Uterus (tissue), 4 donors: ENCODE data around the gene DST. TPM values are rescaled to one million over a fixed set of nuclear protein-coding genes. Genes with fewer than 3 reads are reported as not detected.

Source experiments
- DNase-seq, 2 donors: peaks; one replicate each; pipeline ENCODE4 v3.0.0-alpha.2; 2019 to 2020
- H3K27ac ChIP-seq, 2 donors: fragments of 200-600 bp; sonication (generic); 1 replicate in 1 of 2; 2 replicates in 1 of 2; pipeline ENCODE4 v1.5.1; 2016 to 2018
- H3K27me3 ChIP-seq, 2 donors: fragments of 200-600 bp; sonication (generic); one replicate each; pipeline ENCODE4 v1.5.1; 2018 to 2019; ENCODE audit warnings: control low read depth in 1 of 2
- H3K36me3 ChIP-seq, 2 donors: fragments of 200-600 bp; sonication (generic); one replicate each; pipeline ENCODE4 v1.5.1; 2019; ENCODE audit warnings: control low read depth in 1 of 2
- H3K4me1 ChIP-seq, 2 donors: fragments of 200-600 bp; sonication (generic); one replicate each; pipeline ENCODE4 v1.5.1; 2018 to 2019; ENCODE audit warnings: control low read depth in 1 of 2
- H3K4me3 ChIP-seq, 2 donors: fragments of 200-600 bp; sonication (generic); 1 replicate in 1 of 2; 2 replicates in 1 of 2; pipeline ENCODE4 v1.5.1; 2018 to 2019; ENCODE audit warnings: mild to moderate bottlenecking in 1 of 2
- H3K9me3 ChIP-seq, 2 donors: fragments of 200-600 bp; sonication (generic); one replicate each; pipeline ENCODE4 v1.5.1; 2019; ENCODE audit warnings: control low read depth in 1 of 2
- CTCF ChIP-seq, 4 experiments: fragments of 200-600 bp in 2 of 4; fragments of 450-650 bp in 2 of 4; sonication (generic) in 2 of 4; IDR thresholded peaks; one replicate each; pipeline ENCODE4 v1.5.1; 2016 to 2019; ENCODE audit warnings: antibody characterized with exemption in 4 of 4, mild to moderate bottlenecking in 2 of 4, moderate library complexity in 1 of 4
- POLR2A ChIP-seq, 2 donors: fragments of 450-650 bp; IDR thresholded peaks; one replicate each; pipeline ENCODE4 v1.6.1; 2016; ENCODE audit warnings: antibody characterized with exemption in 2 of 2, mild to moderate bottlenecking in 1 of 2, moderate library complexity in 1 of 2
- intact Hi-C: fragments of 100-400 bp; cut with DNase I; formaldehyde crosslinking; loops from one replicate; pipeline ENCODE4 v1.15.1; 2023; ENCODE audit warnings: low total_unique reads
- total RNA-seq, 4 donors: library from RNA; depleted of rRNA in 3 of 4; stranded (reverse); fragments of >200 nt in 3 of 4; gene quantifications; one replicate each; pipeline versions ENCODE4 v1.1.0 to v1.2.4, GENCODE V29; 2014 to 2023
- donor health status: DM: yes; HTN: yes; CAD: no.

The DST gene
- total RNA-seq, 4 donors from 2014 or later = 307 to 809 (median 516) TPM

- Histone ChIP-seq H3K36me3 (no peaks in the 10 kb centered on the region), H3K27ac (peak overlapping the region; percentile 47 to 62), H3K4me1 (peaks cover 0 to 10% of the 10 kb centered on the region in 2 donors), H3K4me3 (no peak overlapping the region), H3K9me3 (no peaks in the 10 kb centered on the region), H3K27me3 (no peaks in the 10 kb centered on the region)
- intact Hi-C loops = no loop called here
- TF ChIP-seq POLR2A (IDR thresholded peaks at IDR 0.05) (no peak), CTCF (IDR thresholded peaks at IDR 0.05) (no peak)
- no peak for DNase-seq
These were observed 158.0 kb downstream of the DST start for GRCh38 chr6:56484669-56485068.

GRCh38 chr6:56483929-56484328, 158.8 kb downstream of the DST start:
- Histone ChIP-seq H3K4me3 (no peak overlapping the region), H3K36me3 (no peaks in the 10 kb centered on the region), H3K27ac (peak overlapping the region; percentile 47 to 62), H3K9me3 (no peaks in the 10 kb centered on the region), H3K27me3 (no peaks in the 10 kb centered on the region), H3K4me1 (peaks cover 0 to 10% of the 10 kb centered on the region in 2 donors)
- intact Hi-C loops = no loop called here
- no peak for TF ChIP-seq POLR2A (IDR thresholded peaks at IDR 0.05)
- no peak for TF ChIP-seq CTCF (IDR thresholded peaks at IDR 0.05)
- DNase-seq = no peak

GRCh38 chr6:56482525-56482924, 160.2 kb downstream of the DST start:
- H3K9me3 ChIP-seq = no peaks in the 10 kb centered on the region

GRCh38 chr6:56481957-56482356, 160.7 kb downstream of the DST start:
- Histone ChIP-seq H3K27ac (peak overlapping the region; percentile 19 to 48), H3K9me3 (no peaks in the 10 kb centered on the region), H3K36me3 (no peaks in the 10 kb centered on the region), H3K4me3 (no peak overlapping the region), H3K4me1 (peaks cover 0 to 10% of the 10 kb centered on the region in 2 donors), H3K27me3 (no peaks in the 10 kb centered on the region)
- DNase-seq = no peak
- intact Hi-C loops = no loop called here
- TF ChIP-seq POLR2A (IDR thresholded peaks at IDR 0.05) = no peak
- TF ChIP-seq CTCF (IDR thresholded peaks at IDR 0.05) = no peak

More at GRCh38 chr6:56482525-56482924, 160.2 kb downstream of the DST start:
- no peak overlapping the region for H3K4me3 ChIP-seq
- H3K27ac ChIP-seq = peak overlapping the region; percentile 19 to 48
- no peak for DNase-seq
- peaks cover 0 to 10% of the 10 kb centered on the region in 2 donors for H3K4me1 ChIP-seq
- H3K36me3 ChIP-seq = no peaks in the 10 kb centered on the region
- no peak for TF ChIP-seq POLR2A (IDR thresholded peaks at IDR 0.05)
- TF ChIP-seq CTCF (IDR thresholded peaks at IDR 0.05) = no peak
- no peaks in the 10 kb centered on the region for H3K27me3 ChIP-seq
- intact Hi-C loops = no loop called here

GRCh38 chr6:56480654-56481337, 161.9 kb downstream of the DST start:
- Histone ChIP-seq H3K36me3 (no peaks in the 10 kb centered on the region), H3K4me1 (peaks cover 0 to 10% of the 10 kb centered on the region in 2 donors), H3K4me3 (no peak overlapping the region), H3K9me3 (no peaks in the 10 kb centered on the region), H3K27me3 (no peaks in the 10 kb centered on the region), H3K27ac (peak overlapping the region in 1 of 2 donors; percentile 48)
- intact Hi-C loops = no loop called here
- DNase-seq = no peak
- no peak for TF ChIP-seq CTCF (IDR thresholded peaks at IDR 0.05)
- TF ChIP-seq POLR2A (IDR thresholded peaks at IDR 0.05) = no peak
